Measurements from ENCODE around the gene SET.

DNA sequence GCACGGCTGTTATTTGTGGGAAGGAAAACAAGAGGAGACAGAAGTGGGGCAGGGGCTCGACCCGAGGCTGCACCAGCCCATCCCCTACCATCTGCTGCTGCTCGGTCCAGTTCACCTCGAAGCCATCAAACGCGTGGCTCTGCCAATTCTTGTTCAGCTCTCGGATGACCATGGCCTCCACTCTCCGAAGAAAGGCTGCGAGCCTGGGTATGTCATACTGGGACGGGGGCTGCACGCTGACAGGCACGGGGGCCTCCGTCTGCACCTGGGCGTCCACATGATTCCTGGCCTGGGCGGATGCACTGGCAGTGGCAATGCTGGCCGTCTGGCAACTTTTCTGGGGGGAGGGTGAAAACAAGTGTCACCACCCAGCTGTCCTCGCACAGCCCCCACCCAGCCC lies 48.4 kb upstream of the SET start:
- no peak for TF ChIP-seq TCF12 (IDR thresholded peaks at IDR 0.05; ENCODE audit: low read depth, low read length)
- no peak for TF ChIP-seq EZH2 (IDR thresholded peaks at IDR 0.05; ENCODE audit: low read depth, low read length, severe bottlenecking)
- TF ChIP-seq, protein P1, sequence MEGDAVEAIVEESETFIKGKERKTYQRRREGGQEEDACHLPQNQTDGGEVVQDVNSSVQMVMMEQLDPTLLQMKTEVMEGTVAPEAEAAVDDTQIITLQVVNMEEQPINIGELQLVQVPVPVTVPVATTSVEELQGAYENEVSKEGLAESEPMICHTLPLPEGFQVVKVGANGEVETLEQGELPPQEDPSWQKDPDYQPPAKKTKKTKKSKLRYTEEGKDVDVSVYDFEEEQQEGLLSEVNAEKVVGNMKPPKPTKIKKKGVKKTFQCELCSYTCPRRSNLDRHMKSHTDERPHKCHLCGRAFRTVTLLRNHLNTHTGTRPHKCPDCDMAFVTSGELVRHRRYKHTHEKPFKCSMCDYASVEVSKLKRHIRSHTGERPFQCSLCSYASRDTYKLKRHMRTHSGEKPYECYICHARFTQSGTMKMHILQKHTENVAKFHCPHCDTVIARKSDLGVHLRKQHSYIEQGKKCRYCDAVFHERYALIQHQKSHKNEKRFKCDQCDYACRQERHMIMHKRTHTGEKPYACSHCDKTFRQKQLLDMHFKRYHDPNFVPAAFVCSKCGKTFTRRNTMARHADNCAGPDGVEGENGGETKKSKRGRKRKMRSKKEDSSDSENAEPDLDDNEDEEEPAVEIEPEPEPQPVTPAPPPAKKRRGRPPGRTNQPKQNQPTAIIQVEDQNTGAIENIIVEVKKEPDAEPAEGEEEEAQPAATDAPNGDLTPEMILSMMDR (IDR thresholded peaks at IDR 0.05; ENCODE audit: control extremely low read depth in 1 of 3, insufficient read depth in 1 of 3, low read depth in 1 of 3, low read length in 3 of 3): no peak
- no peak for TF ChIP-seq EP300 (IDR thresholded peaks at IDR 0.05; ENCODE audit: borderline replicate concordance in 1 of 2, low read depth in 2 of 2, low read length in 2 of 2)
- TF ChIP-seq NRF1 (IDR thresholded peaks at IDR 0.05; ENCODE audit: low read depth, low read length): no peak
- no peak for TF ChIP-seq POLR2AphosphoS5 (IDR thresholded peaks at IDR 0.05; ENCODE audit: low read depth, low read length)
- TF ChIP-seq FOSL1 (IDR thresholded peaks at IDR 0.05; ENCODE audit: insufficient read depth, low read depth, low read length): no peak
- no peak for TF ChIP-seq SUZ12 (IDR thresholded peaks at IDR 0.05; ENCODE audit: low read length)
- TF ChIP-seq, protein P2, sequence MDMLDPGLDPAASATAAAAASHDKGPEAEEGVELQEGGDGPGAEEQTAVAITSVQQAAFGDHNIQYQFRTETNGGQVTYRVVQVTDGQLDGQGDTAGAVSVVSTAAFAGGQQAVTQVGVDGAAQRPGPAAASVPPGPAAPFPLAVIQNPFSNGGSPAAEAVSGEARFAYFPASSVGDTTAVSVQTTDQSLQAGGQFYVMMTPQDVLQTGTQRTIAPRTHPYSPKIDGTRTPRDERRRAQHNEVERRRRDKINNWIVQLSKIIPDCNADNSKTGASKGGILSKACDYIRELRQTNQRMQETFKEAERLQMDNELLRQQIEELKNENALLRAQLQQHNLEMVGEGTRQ (IDR thresholded peaks at IDR 0.05; ENCODE audit: low read length): no peak
- TF ChIP-seq SP1 (IDR thresholded peaks at IDR 0.05; ENCODE audit: low read depth, low read length): no peak
- TF ChIP-seq, protein P3, sequence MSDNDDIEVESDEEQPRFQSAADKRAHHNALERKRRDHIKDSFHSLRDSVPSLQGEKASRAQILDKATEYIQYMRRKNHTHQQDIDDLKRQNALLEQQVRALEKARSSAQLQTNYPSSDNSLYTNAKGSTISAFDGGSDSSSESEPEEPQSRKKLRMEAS (IDR thresholded peaks at IDR 0.05): no peak
- TF ChIP-seq HDAC6 (IDR thresholded peaks at IDR 0.05; ENCODE audit: low read depth, low read length): no peak
- TF ChIP-seq RAD21 (IDR thresholded peaks at IDR 0.05 in 1 of 2, conservative IDR thresholded peaks at IDR 0.05 in 1 of 2; ENCODE audit: low read depth in 2 of 2, low read length in 2 of 2): no peak
- TF ChIP-seq JUND (IDR thresholded peaks at IDR 0.05; ENCODE audit: low read length): no peak

All from H1 (cell line).